Measurements from ENCODE around the gene TMEM266.

GRCh38 chr15:76099388-76099787 lies 39.6 kb downstream of the TMEM266 start:
- TF ChIP-seq ZNF350 (tag by site-specific recombination; IDR thresholded peaks at IDR 0.05) (no peak), ZNF692 (tag by site-specific recombination; IDR thresholded peaks at IDR 0.05) (no peak), ZNF24 (tag by site-specific recombination; IDR thresholded peaks at IDR 0.05) (no peak), CTCF (tag by site-specific recombination; IDR thresholded peaks at IDR 0.05) (no peak), HOXA7 (CRISPR knock-in tag; IDR thresholded peaks at IDR 0.05; ENCODE audit: borderline replicate concordance) (no peak), SP2 (tag by site-specific recombination; IDR thresholded peaks at IDR 0.05) (no peak), ZNF777 (tag by site-specific recombination; IDR thresholded peaks at IDR 0.05; ENCODE audit: borderline replicate concordance) (no peak), TRIM28 (IDR thresholded peaks at IDR 0.05; ENCODE audit: borderline replicate concordance, low read length) (no peak)
